Stimulated activated CD8-positive, alpha-beta memory T cell treated with anti-CD3 and anti-CD28 coated beads, Interleukin-2, amount 100 ng/mL, for 48 hours (primary cell): ENCODE data around the gene ADSS2.

ENCODE experiments used
- DNase-seq, 2 donors: peaks; one replicate each; pipeline ENCODE4 v3.0.0-alpha.2; 2020; ENCODE audit warnings: low read depth in 2 of 2

Gene ADSS2

DNA sequence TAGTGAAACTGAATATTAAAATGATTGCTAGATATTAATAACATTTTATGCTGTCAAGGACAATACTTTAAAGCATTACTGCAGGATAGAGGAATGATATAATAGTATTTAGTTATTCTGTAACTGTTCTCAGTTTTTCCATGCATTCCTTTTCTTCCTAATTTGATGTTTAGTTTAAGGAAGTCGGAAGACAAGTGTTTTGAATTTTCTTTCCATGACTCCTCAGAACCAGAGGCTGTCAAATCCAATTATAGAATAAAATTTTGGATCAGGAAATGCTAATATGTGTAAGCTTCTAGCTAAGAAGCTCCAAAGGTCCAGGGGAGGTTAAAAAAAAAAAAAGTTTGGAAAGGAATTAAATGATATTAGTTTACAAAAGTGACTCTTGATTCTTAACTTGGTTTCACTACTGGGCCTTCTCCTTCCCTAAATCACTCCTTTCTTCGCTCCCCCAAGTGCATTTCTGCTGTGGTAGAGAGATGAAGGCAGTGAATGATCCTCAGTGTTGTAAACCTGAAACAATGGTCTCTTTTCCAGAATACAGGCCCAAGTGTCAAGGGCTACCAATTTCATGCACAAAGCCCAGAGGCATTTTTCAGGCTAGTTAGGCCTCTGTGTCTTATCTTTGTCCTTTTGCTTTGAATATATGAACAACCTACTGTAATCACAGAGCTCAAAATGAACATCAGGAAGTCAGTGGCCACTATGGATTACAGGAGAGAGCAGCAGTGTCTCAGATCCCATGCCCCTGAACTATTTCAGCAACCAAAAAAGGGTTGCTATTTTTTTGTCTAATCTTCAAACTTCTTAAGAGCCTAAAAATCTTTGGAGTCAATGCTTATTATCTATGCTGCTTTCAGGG is 6.2 kb downstream of the ADSS2 start:
- DNase-seq = no peak

DNA sequence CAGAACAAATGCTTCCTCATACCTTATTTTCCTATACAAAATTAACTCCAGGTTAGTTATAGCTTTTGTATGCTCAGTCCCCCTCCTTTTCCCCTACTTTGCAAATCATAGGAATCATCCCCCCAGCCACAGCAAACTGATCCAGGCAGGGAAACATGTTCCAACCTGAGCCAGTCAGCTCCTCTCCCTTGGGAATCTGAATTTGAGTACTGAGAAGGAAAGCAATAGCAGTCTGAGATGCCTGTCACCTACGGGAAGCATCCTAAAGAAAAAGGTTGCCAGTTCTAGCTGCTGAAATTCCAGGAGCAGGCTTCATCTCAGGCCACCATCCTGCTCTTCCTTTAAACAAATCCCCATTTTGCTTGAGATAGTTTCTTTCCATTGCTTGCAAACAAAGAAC is 6.9 kb downstream of the ADSS2 start:
- DNase-seq = no peak

DNA sequence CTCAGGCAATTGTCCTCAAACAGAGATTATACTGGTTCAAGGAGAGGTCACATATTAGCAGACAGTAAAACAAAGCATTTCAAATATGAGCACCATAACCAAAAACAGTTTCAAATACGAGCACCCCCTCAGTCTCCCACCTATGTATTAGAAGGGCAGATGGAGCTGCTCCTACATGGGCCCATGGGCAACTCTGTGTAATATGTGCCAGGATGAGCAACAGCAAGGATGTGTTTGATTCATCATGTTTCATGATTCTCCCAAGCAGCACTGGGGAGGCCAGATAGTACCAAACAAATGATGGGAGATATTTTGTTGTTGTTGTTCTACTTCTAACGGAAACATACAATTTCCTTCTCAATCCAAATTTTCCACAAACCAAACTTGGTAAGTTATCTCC is 8.9 kb downstream of the ADSS2 start:
- DNase-seq = no peak

DNA sequence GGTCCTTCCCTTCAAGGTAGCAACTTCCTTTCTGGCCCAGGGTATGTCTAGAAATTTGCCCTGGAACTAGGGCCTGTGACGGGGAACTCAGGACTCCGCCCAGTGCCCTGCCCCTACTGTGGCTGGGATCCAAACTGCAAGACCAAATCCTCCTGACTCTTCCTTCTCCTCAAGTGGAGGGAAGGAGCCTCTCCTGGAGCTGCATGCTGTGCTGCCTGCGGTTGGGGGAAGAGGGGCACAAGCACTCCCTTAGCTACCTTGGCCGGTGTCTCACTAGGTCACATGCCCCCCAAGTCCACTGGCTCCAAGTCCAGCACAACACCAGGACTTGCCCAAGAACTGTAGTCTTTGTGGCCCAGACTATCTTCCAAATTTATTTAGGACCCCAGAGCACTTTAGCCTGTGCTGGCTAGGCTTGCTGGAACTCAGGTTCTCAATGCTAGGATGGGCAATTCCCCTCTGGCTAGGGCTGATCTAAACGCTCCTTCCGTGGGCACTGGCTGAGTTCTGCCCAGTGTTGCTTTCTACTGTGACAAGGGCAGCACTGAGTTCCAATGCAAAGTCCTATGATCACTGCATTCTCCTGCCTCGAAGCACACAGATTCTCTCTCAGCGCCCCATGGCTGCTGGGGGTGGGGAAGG is 12.2 kb downstream of the ADSS2 start:
- no peak for DNase-seq

DNA sequence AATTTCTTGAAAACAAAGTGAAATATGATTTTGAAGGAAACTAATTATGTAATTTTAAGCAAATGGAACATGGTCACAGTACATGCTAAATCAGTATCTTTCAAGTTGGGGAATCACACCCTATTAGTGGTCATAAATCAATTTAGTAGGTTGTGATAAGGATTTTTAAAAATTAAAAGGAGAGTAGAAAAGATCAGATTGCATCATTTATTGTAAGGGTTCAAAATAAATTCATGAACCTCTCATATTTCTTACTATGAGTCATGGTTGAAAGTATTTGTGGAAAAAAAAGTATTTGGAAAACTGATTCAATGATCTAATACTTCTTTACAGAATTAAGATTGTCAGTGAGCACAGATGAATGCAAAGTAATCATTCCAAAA is 14.6 kb downstream of the ADSS2 start:
- DNase-seq = no peak

DNA sequence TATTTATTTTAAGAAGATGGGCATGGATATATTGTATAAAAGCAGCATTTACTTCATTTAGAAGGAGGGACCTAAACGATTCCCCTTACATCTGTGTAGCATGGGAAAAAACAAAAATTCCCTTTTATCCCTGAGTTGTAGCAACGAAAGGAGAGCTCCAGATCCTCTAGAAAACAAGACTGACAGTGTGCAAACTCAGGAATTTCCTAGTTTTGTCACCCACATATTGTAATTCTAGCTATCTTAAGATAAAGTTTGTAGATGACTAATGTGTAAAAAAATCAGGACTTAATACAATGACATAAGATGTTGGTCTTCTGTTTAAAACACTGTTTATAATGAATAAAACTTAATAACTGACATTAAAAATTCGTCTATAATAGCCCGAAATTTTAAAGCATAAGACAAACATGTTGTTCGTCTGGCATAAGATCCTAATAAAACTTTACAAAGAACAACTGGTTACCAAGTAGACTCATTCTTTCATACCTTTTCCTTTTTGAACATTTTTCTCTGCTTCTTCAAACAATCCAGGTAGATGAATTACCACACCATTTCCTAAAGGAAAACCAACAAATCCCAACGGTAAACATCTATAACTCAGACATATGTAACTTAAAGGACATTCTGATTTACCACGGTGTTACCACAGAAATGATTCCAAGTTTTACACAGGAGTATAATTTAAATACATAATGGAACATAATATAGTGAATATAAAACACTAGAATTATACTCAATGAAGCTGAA is 15.2 kb downstream of the ADSS2 start:
- no peak for DNase-seq

DNA sequence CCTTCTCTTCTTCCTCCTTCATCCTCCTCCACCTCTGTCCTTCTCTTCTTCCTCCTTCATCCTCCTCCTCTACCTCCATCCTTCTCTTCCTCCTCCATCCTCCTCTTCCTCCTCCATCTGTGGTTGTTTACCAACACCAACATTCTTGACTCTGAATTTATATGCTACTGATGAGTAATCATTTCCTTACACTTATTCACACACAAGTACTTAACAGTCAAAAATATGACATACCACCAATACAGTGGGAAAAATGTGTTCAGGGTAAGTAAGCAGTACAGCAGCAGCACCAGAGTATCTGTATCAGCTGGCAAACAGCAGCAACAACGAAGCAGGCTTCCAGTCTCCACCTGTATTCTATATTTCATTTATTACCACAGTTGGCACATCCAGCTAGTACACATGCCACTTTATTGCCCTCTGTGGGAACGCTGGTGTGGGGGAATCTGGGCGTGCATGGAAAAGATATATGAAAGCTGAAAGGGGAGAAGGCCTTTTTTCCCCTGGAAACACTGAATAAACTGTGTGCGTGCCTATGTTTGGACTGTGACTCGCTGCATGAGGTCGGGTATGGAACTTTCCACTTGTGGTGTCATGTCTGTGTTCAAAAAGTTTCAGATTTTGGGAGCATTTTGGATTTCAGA is 16.0 kb downstream of the ADSS2 start:
- no peak for DNase-seq

DNA sequence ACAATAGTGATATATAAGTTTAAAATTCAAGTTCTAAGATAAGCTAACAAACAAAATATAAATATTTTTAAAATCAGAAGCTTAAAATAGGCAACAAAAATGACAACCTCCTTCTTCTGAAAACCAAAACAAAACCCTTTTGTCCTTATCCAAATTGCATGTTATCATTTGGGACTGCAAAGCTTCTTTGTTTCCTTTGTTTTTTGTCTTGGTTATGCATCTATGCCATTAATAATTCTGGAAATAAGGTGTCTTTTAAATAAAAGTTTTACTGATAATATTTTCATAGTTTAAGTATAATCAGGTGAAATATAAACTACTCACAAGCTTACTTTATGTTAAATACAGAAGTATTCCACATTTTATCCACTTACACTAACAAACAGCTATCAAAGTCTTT is 20.5 kb downstream of the ADSS2 start:
- no peak for DNase-seq

DNA sequence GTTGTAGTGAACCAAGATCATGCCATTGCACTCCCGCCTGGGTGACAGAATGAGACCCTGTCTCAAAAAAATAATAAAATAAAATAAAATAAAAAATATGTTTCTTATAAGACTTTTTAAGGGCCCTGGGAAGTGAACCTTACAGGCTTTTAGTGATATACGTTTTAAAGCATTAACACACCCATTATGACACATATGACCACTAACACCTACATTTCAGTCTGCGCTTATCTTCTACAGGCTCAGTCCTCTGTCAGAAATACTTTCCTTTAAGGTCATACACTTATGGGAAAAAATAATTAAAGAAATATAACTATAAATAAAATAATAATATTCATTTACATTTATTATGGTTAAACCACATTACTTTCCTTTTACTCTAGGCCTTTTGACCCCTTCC is 21.9 kb downstream of the ADSS2 start:
- DNase-seq = no peak

DNA sequence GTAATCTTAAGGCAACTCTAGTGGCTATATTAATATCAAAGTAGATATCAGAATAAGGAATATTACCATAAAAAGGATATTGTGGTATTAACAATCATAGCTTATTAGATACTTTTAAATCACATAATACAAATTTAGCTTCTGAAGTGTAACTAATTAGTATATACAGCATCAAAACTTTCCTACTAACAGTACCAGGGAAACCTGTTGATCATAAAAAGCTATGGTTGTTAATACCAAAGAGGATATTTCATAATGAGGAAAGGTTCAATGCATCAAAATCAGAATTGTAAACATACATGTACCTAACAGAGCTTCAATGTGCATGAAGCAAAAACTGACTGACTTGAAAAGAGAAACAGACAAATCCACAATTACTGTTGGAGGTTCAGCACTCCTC is 24.1 kb downstream of the ADSS2 start:
- DNase-seq = no peak

DNA sequence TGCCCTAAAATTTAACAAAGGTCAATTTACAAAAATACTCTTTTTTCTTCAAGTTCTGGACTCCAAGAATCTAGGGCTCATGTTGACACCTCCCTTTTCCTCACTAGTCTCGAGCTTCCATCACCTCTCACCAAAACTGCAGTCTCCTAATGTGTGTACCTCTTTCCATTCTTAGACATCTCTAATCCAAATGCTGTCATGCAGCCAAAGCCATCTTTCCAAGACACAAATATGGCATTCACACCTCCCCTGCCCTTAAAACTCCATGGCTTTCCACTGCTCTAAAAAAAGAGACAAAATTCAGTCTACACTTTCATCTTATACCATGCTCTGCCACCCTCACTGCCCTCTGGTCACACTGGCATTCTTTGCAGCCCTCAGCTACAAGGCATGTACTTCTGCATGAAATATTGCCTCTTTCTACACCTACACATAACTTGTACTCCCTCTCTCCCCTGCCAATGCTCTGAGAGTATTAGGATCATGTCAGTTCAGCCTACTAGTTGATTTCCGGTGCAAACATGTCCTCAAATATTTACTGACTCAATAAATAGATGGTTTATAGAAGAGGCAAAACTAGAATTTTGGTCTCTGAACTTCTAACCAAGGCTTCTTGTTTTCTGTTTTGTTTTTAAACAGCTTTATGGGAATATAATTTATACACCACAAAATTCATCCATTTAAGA is 26.9 kb downstream of the ADSS2 start:
- DNase-seq = no peak

DNA sequence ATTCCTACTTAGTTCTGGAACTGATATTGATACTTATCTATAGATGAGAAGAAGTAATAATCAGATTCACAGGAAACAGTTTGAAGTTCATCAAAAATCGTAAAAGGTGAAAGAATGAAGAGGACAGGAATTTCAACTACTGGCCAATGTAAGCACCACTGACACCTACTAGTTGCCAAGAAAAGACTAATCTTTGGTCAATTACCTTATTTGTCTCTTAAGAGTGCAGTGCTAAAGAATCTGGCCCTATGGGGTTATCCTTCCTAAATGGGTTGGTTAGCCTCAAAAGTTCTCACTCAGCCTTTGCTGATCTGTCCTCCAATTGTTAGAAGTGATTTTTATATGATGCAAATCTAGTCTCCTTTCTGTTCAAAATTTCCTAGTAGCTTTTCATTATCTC is 29.5 kb downstream of the ADSS2 start:
- no peak for DNase-seq

DNA sequence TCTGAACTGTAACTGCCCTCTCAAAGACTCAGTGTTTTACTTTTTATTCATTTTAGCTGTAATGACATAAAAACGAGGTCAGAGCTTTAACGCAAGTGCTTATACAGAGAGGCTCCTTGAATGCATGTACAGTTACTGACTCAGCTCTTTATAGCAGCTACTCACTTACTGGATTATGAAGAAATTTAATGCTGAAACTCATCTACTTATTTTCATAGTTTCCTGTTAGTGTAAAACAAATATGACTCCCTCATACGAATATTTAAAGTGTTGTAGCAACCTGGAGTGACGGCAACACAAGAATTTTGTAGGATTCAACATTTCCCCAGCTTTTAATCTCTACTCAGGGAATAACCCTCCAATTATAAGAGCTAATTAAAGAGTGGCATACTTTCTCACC is 32.7 kb downstream of the ADSS2 start:
- DNase-seq = no peak

DNA sequence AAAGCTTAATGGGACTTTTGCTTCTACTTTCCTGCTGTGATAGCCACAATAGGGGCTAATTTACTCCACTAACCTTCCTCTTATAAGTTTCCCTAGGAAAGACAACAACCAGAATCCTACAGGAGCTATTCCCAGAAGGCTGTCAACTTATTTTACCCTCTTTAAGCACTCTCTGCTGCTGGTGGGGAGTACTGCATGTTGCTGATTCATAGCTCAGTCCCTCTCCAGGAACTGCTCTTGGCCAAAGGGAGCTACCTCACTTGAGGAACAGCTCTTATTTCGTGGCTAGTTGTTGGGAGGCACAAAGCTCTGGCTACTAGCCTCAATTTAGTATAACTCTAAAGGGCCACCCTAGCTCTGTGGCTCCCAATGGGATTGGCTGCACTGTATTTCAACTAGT is 37.2 kb downstream of the ADSS2 start:
- no peak for DNase-seq

DNA sequence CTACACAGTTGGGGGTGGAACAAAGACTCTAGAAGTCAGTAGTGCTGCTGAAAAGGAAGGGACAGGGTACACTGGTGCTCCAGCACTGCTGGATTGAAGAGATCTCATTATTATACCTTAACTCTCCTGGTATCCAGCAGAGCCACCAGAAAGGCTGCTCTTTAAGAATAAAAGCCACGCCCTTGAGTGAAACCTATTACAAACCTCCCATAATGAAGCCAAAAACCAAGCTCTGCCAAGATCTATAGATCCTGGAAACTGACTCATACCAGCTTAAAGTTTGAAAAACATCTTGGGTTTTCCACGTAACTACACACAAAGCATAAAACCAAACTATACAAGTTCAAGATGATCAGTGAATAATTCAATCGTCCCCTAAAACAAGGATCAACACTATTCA is 38.0 kb downstream of the ADSS2 start:
- DNase-seq = no peak

DNA sequence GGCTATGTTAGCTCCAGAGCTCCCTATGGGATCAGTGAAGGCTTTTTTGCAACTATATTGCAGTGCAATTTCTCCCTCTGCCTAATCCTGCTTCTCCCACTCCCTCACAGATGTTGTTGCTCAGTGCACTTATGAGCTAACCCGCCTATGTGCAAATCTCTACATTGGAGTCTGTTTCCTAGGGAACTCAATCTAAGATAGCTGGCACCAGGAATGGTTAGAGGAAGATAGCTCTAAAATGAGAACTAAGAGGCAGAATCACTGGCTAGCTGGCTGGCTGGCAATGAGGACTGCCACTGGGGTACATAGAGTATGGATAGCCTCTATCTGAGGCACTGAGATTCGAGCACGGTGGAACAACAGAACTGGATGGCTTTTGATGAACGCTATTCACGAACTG is 39.5 kb downstream of the ADSS2 start:
- no peak for DNase-seq

DNA sequence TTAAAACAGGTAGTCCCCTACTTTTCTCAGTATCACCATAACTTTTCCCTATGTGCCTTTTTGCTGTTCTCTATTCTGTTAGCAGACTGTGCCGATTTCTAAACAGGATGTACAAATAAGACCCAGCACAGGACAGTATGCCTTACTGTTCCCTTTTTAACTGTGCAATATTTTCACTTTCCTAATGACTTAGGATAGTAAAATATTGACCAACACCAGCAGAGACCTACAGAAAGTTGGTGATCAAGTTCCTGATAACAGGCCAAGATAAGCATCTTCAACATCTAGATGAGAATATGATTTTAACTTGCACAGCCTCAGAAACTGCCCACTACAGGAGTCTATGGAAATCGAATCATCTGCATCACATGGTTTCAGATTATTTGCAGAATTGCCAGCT is 42.0 kb downstream of the ADSS2 start:
- DNase-seq = no peak

DNA sequence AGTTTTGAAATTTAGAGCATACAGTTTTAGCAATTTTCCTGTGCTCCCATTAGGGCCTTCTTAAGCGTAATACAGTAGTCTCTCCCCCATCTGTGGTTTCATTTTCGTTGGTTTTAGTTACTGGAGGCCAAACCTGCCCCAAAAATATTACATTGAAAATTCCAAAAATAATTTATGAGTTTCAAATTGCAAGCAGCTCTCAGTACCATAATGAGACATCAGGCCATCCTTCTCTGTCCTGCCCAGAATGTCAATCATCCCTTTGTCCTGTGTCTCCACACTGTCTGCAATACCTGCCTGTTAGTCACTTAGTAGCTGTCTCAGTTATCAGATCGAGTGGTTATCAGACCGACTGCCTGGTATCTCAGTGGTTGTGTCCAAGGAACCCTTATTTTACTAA is 45.4 kb downstream of the ADSS2 start:
- DNase-seq = no peak

DNA sequence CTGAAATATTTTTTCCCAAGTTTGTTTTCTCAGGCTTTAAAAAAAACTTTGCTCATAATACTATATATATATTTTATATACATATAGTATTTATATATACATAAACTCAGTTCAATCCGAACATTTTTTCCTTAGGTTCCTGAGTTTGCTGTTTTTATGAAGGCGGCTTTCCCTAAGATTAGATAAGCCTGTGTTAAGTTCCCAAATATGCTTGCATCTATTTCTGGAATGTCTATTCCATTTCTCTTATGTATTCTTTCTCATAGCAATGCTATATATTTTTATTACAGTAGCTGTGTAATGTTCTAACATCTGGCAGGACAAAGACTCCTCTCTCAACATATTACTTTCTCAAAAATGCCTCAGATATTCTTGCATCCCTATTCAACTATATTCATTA is 45.9 kb downstream of the ADSS2 start:
- no peak for DNase-seq

DNA sequence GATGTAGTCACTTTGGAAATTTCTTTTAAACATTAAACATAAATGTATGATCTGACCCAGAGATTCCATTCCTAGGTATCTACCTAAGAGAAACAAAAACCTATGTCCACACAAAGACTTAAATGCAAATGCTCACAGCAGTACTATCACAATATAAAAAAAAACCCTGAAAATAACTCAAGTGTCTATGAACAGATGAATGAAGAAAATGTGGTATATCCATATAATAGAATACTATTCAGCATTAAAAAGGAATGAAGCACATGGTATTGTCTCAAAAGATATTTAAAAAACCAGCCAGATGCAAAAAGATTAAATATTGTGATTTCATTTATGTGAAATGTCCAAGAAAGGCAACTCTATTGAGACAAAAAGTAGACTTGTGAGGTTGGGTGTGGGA is 48.3 kb downstream of the ADSS2 start:
- DNase-seq = no peak

DNA sequence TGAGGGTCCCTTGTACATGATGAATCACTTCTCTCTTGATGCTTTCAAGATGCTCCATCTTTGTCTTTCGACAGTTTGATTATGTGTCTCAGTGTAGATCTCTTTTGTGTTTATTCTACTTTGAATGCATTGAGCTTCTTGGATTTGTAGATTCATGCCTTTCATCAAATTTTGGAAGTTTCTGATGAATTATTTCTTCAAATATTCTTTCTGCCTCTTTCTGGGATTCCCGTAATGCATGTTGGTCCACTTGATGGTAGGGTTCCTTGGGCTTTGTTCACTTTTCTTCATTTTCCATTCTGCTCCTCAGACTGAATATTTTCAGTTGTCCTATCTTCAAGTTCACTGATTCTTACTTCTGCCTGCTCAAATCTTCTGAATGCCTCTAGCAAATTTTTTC is 50.7 kb downstream of the ADSS2 start:
- no peak for DNase-seq

DNA sequence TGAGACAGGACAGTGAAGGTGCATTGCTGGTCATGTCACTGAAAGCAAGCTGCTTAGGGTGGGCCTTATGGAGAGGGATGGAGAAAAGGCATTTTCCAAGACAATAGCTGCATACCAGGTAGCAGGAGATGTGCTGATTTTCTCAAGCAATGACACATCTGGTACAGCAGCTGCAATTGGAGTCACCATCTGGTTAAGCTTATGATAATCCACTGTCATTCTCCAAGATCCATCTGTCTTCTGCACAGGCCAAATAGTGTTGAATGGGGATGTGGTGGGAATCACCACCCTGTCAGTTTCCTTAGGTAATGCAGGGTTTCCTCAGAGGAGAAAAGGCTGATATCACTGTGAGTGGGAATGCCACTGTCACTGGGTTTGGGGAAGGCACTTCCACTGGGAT is 54.6 kb downstream of the ADSS2 start:
- no peak for DNase-seq
